HPDE6-E6E7 (cell line): ENCODE results near the gene EMD.
A peak's percentile ranks its signal among the peaks of the same experiment; 100 is the strongest.
"Not testable (repeated sequence)": the region's sequence is repeated elsewhere in the genome, so short reads cannot be mapped to it uniquely, and the experiment has no call there.

Source experiments
- DNase-seq: peaks from one replicate; pipeline ENCODE4 v3.0.0; 2011; ENCODE audit warnings: missing footprints; ENCODE audit errors: extremely low spot score

The EMD gene

DNA sequence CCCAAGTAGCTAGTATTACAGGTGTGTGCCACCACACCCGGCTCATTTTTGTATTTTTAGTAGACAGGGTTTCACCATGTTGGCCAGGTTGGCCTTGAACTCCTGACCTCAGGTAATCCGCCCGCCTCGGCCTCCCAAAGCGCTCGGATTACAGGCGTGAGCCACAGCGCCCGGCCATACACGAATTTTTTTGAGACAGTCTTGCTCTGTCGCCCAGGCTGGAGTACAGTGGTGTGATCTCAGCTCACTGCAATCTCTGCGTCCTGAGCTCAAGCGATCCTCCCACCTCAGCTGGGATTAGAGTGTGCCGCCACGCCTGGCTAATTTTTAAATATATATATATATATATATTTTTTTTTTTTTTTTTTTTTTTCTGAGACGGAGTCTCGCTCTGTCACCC is 17.3 kb downstream of the EMD start:
- not testable (repeated sequence) for DNase-seq

DNA sequence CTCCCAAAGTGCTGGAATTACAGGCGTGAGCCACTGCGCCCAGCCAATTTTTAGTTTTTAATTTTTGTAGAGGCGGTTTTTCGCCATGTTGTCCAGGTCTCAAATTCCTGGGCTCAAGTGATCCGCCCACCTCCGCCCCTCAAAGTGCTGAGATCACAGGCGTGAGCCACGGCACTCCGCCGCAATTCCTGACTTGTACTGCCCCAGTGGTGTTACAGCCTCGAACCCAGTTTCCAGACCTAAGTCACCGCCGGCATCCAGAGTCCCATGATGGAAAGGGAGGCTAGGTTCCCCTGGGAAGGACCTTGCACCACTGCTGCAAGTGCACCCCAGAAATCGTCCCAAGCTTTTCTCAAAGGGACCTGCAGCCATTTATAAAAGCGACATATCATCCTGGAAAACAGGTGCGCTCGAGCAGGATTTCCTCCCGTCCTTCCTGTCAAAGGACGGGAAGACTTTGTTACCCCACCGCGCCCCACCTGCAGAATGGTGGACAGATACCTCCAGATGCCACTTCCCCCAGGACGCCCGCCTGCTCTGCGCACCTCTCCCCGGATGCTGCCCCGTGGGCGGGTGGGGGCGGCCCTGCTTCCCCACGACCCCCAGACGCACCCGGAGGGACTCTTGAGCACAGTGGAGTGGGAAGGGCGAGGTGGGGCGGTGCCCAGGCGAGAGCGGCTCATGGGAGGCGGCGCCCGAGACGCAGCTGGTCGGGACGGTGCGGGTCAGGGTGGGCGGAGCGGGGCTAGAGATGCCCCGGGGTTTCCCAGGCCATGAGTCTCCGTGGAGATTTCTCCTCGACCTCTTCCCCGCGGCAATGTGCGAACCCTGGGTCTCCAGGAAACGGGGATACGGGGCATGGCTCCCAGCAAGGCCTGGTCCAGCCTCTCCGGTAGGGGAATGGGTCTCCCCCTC is 18.1 kb downstream of the EMD start:
- DNase-seq: peak; percentile 74

DNA sequence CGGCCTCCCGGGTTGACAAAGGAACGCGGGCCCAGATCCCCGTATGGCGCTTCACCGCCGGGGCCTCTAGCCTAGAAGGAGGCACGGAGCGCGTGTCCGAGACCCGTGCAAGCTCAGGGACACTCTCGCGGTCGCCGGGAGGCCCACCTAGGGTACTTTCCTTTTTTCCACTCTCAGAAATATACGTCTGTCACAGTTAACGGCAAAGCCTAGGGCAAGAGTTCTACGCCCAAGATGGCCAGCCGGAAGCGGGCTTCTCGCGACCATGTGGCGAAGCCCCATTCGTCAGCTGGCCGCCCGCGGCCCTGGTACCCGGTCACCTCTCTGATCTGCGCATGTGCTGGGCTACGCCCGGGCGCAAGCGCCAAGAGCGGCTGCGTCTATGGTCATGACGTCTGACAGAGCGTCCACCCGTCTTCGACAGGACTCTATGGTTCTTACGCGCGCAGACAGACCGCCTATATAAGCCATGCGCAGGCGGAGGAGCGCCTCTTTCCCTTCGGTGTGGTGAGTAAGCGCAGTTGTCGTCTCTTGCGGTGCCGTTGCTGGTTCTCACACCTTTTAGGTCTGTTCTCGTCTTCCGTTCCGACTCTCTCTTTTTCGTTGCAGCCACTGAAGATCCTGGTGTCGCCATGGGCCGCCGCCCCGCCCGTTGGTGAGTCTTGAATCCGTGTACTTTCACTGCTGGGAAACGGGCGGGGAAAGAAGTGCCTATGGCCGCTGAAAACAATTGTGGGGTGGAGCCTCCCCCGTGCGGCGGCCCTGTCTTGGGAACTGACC is 19.0 kb downstream of the EMD start, which contains the start of gene RPL10:
TSS of gene RPL10 (plus strand) at position 490 of the 780 bp plus-strand sequence. CDS start at position 633, 143 bp downstream.
- peak; percentile 100 for DNase-seq

DNA sequence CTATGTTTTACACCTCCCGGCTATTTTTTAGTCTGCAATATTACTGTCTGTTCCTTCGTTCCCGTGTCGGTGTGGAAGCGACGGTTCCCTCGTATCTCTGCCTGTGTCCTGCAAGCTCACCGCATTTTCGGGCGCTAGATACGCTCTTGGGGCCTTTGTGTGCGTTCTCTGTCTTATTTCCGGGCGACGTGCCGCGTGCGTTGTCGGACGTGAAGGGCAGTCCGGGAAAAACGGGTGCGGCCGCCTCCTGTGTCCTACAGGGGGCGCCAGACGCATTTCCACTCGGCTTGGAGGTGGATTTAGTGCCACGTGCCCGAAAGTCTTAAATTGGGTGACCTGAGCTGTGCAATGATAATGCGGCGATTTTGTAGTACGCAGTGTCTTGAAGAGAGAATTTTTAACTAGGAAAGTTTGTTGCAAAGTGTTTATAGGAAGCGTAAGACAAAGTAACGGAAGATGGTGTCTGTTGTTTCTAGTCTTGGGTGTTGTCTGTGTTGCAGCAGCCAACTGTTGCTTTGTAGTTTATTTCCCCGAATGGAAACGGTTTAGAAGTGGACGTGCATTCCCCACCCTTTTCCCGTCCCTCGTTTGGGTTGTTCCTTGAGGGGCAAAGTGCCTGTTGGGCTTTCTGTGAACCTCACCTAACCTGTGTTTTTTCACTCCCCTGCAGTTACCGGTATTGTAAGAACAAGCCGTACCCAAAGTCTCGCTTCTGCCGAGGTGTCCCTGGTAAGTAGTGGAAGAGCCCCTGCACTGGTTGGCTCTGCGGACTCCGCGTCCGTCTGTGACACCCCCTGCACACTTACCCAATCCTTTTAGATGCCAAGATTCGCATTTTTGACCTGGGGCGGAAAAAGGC is 19.8 kb downstream of the EMD start:
- DNase-seq: no peak

DNA sequence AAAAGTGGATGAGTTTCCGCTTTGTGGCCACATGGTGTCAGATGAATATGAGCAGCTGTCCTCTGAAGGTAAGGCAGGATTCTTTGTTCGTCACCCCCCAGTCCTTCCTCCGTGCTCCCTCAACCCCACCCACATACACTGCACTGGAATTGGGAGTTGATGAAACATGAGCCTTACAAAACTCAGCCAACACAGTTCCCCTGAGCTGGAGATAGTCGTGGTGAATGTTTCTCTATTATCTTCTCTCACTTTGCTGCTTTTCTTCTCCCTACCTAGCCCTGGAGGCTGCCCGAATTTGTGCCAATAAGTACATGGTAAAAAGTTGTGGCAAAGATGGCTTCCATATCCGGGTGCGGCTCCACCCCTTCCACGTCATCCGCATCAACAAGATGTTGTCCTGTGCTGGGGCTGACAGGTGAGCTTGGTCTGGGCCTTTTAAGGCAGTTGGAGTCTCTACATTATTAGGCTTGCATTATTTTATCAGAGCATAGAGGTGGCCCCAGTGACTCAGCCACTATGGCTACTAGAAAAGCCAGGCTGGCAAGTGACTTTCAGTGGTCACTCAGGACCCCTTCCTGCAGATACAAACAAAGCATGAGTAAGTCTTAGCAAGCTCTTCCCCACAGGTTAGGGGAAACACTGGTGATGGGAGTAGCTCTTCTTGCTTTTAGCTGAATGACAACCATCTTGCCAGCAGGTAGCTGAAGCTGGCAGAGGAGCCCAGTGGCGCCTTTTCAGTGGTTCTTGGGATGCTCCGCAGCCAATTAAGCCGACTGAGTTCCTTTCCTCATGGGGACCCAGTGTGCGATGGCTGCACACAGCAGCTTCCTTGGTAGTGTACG is 20.7 kb downstream of the EMD start:
- DNase-seq: no peak

DNA sequence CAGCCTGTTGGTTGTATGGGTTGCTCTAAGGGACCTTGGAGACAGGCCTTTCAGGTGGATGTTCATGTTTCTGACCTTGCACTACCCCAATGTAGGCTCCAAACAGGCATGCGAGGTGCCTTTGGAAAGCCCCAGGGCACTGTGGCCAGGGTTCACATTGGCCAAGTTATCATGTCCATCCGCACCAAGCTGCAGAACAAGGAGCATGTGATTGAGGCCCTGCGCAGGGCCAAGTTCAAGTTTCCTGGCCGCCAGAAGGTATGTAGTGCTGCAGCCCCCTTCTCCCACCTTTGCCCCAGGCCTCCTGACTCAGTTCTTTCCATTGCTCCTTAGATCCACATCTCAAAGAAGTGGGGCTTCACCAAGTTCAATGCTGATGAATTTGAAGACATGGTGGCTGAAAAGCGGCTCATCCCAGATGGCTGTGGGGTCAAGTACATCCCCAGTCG is 21.3 kb downstream of the EMD start:
- not testable (repeated sequence) for DNase-seq

DNA sequence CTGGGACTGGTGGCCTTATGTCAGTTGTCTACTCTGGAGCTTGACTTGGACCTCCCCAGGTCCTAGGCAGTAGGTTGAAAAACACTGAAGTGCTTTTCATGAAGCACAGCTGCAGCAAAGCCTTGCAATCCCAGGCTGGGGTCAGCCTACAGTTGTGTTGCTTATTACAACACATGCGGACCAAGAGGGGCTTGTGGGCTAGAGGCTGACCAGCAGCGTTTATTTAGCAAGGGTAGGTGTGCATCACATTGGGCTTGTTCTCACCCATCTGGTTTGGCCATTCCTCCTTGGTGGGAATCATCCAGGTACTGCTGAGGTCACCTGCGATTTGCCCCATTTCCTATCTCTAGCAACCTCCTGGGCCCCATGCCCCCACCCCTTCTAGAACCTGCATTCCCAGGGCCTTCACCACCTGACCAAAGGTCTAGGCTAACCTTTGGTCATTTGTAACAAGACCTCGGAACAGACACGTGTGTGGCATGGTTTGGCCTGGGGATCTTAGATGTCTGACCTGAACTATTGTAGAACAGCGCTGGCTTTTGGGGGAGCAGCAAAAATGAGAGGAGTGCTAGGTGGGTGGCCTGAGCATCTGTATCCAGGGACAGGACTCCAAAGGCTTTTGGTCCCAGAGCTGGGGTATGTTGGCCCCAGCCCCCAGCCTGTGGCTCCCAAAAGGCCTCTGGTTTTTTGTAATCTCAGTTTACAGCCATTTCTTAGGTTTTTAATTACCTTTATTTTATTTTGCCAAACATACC is 22.1 kb downstream of the EMD start:
- DNase-seq: no peak

DNA sequence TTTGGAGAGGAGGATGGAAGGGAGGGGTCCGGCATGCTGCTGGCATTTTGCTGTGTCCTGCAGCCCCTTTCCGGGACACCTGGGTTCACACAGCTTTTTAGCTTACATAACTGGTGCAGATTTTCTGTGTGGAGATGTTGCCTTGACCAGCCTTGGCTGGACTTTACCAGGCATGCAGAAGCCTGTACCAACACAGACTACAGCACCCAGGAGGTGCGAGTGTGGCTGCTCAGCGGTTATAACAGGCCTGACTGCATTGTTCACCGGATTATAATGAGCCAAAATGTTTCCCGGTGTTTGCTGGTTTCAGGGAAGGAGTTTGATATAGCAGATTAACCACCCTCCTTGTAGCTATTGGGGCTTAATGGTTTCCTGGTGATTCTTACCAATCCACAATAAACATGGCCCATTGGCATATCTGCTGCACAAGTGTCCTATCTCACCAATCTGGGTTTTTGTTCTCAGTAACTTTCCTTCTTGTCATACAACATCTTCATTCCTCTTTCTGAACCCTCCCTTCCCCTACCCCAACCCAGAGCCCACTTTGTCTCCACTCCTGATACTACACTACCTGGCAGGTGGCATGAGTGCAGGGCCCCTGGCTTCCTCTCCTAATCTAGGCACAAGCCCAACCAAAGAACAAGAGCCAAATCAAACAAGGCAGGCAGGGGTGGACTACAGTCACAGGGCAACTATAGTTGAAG is 23.0 kb downstream of the EMD start:
- DNase-seq: peak; percentile 68

DNA sequence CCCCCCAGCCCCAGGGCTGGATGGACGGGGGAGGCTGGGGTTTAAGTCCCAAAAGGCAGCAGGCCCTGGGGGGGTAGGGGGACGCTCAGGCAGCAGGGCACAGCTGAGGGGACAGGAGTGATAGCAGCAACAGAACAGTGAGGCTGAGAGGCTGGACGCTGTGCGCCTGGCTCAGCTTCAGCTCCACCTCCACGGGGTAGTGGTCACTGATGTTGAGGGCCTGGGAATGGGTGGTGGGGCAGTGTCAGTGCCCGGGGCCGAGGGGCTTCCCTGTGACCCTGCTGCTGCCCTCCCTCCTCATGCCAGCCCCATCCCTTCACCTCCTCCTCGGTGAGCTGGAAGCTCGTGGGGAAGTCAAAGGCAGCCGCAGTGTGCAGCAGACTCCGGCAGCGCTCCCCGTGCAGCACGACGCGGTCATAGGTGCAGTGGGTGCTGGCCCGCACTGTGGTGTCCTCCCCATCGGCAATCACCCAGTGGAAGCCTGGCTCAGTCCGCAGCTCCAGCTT is 23.6 kb downstream of the EMD start:
- no peak for DNase-seq

DNA sequence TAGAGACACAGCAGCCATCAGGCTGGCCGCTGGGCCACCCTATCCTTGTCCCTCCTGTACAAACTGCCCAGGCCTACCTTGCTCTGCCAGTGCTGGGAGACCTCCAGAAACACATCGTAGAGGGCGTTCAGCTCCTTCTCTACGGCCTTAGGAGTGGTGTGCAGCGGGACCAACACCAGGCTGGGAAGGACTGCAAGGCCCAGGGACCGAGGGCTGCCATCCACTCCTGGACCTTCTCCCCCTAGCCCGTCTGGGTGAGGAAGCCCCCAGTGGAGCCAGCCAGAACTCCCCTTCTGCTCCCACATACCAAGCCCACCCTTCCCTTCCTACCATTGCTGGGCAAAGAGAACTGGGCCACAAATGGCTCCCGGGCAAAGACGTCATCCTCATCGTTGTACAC is 24.1 kb downstream of the EMD start:
- DNase-seq: no peak

DNA sequence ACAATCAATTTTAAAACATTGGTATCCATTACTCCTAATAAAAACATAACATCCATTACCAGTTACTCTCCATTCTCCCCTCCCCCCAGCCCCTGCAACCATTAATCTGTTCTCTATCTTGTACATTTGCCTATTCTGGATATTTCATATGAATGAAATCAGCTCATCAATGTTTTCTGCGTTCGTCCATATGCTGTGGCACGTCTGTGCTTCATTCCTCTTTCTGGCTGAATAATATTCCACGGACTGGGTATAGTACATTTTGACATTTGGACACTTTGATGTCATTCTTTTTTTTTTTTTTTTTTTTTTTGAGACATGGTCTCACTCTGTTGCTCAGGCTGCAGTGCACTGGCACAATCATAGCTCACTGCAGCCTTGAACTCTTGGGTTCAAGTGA is 24.8 kb downstream of the EMD start:
- DNase-seq: no peak

DNA sequence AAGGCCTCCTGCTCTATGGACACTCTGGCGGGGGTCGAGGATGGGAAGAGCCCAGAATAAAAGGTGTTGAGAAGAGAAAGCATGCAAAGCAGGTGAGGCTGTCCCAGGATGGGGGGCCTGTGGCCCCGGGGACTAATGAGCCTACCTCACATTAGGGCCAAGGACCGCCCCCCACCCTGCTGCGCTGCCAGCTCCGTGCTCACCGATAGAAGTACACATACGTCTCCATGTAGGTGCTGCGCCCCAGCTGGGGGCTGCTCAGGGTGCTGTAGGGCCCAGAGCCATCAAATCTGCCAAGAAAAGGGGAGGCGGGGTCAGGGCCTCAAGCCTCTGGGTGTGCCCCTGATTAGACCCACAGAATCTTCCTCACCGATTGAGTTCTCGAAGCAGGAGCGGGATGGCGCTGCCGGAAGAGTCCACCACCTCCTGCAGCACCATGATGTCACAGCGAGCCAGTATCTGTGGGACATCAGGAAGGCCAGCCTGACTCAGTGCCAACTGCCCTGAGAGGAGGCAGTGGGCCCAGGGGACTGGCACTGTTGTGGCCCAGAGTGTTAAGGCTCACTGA is 25.6 kb downstream of the EMD start:
- no peak for DNase-seq

DNA sequence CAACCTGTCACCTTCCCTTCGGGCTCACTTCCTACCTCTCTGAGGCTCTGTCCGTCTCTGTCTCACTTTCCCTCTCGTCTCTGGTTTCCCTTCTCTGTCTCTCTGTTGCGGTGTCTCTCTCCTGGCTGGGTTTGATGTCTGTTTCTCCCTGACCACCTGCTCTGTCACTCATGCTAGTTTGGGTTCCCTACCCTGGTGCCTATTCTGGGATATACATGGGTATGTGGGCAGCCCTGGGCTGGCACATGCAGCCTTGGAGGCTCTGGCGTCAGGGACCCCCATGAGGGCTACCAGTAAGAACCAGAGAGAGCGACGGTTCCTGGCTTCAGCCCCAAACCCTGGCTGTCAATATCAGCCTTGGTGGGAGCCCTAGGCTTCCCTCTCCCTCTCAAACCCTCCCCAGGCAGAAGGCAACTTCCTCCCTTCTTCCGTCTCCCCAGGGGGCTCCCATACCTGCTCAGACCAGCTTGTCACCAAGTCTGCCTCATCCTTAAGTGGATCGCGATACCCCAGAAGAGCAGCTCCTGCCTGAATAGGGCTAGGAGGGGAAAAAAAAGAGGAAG is 29.6 kb downstream of the EMD start:
- DNase-seq: no peak

DNA sequence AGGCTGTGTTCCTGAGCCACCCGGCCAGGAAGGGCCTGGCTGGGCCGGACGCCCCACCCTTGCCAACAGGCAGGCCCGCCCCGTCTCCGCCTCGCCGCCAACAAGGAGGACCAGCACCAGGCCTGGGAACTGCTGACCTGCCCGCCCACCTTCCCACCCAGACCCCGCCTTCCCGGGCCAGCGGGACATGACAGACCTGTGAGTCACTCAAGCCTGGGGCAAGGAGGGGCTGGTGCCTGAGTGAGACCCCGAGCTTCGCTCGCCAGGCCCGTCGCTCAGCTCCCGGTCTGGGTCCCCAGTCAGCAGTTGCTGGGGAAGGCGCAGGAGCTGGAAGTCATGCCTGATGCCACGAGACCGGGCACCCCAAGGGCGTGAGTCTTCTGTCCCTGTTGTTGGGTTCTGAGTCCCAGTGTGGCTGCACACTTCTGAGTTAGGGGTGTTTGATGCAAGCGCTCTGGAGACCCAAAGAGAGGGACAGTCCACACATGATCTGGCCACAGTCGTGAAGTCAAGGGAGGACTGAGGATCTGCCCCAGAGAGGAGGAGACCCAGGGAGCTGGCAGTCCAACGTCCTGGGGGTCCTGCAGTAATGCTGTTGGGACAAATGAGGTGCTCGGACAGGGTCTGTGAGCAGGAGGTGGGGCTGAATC is 30.3 kb downstream of the EMD start, which contains the start of gene DNASE1L1:
TSS of gene DNASE1L1 (minus strand) at position 33 of the 650 bp plus-strand sequence. CDS start 3,686 bp downstream, outside the sequence.
- peak; percentile 85 for DNase-seq

DNA sequence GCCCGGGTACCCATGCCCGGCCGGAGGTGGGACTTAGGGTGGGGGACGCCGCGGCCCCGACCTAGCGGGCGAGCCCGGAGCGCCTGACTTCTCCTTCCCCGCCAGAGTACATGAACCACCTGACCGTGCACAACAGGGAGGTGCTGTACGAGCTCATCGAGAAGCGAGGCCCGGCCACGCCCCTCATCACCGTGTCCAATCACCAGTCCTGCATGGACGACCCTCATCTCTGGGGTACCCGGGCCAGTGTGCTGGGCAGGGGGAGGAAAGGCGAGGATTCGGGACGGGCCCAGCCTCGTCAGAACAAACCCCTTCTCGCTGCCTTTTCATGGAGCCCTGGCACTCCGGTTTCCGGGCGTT is 32.9 kb downstream of the EMD start:
- peak; percentile 72 for DNase-seq

DNA sequence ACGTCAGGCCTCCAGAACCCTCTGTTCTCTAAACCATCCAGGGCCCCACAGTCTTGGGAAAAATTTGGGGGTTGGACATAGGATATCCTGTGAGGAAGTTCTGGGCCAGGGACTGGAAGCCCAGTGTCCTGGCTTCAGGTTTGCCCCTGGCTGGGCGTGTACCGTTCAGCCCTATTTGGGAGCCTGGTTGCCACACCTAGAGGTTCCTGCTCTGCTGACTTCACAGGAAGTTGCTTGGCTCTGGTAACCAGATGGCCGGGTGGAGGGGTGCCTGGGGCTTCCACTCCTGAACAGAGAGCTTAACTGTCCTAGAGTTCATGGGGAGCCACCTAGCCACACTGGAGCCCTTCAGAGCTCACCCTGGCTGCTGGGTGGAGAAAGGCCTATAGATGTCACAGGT is 33.4 kb downstream of the EMD start:
- no peak for DNase-seq

DNA sequence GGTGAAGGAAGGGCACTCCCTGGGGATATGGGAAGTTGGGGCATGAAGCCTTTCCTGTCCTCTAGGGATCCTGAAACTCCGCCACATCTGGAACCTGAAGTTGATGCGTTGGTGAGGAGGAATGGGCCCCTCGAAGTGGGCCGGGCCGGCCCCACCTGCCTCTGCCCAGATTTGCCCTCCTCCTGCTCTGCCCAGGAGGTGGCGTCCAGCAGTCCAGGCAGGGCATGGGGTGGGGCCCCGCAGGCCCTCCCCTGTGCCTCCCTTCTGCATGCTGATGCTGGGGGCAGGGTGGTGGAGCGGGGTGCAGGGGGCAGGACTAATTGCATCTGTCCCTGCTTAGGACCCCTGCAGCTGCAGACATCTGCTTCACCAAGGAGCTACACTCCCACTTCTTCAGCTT is 34.0 kb downstream of the EMD start:
- DNase-seq: no peak

DNA sequence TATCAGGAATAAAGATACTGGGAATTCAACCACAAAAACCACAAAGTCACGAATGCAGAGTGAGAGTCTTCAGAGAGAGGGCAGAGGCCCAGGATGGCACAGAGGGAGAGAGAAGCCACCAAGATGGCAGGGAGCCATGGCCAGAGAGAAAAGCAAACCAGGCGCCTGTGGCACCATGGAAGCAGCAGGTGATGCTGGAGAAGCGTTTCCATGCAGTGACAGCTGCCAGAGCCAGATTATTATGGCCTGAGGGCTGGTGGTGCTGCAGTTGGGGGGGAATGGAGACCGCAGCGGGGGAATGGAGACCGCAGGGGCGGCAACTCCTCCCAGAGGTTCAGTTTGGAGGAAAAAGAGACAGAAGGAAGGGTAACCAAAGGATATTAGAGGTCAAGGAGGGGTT is 38.1 kb downstream of the EMD start:
- no peak for DNase-seq
